Memory B cell (primary cell): ENCODE data around the gene ZNF366.

Experiments used
- ATAC-seq: fragments of 150-1000 bp; cut with Tn5 transposase; 2 replicates; pipeline ENCODE4 v1.10.0; 2021; ENCODE audit warnings: low read depth, mild to moderate bottlenecking, moderate library complexity
- DNase-seq, 2 donors: peaks; one replicate each; pipeline ENCODE4 v3.0.0; 2022; ENCODE audit warnings: low spot score in 2 of 2
- H3K27ac Mint-ChIP-seq: one replicate; pipeline ENCODE4 v1.8.0; 2022; ENCODE audit warnings: mild to moderate bottlenecking, moderate library complexity, mixed read lengths
- H3K27me3 Mint-ChIP-seq: one replicate; pipeline ENCODE4 v1.8.0; 2022; ENCODE audit warnings: mixed read lengths
- H3K36me3 Mint-ChIP-seq: one replicate; pipeline ENCODE4 v1.8.0; 2022; ENCODE audit warnings: mild to moderate bottlenecking, mixed read lengths
- H3K4me1 Mint-ChIP-seq: one replicate; pipeline ENCODE4 v1.8.0; 2022; ENCODE audit warnings: mixed read lengths
- H3K4me3 Mint-ChIP-seq: one replicate; pipeline ENCODE4 v1.8.0; 2022; ENCODE audit warnings: mild to moderate bottlenecking, moderate library complexity, mixed read lengths
- H3K9me3 Mint-ChIP-seq: one replicate; pipeline ENCODE4 v1.8.0; 2022; ENCODE audit warnings: mixed read lengths

ZNF366 gene

GRCh38 chr5:72397836-72398235 lies 109.4 kb downstream of the ZNF366 start:
- H3K36me3 Mint-ChIP-seq: peaks cover 2% of the 10 kb centered on the region
- peaks cover 6% of the 10 kb centered on the region for H3K4me1 Mint-ChIP-seq
- H3K27me3 Mint-ChIP-seq: peaks cover 5% of the 10 kb centered on the region

GRCh38 chr5:72394688-72395087 lies 112.5 kb downstream of the ZNF366 start:
- peaks cover 6% of the 10 kb centered on the region for H3K4me1 Mint-ChIP-seq
- no peak overlapping the region for H3K27ac Mint-ChIP-seq
- H3K27me3 Mint-ChIP-seq: no peaks in the 10 kb centered on the region
- ATAC-seq (peak; percentile 61), DNase-seq (no peak)
- H3K36me3 Mint-ChIP-seq: no peaks in the 10 kb centered on the region
- H3K9me3 Mint-ChIP-seq: no peaks in the 10 kb centered on the region
- H3K4me3 Mint-ChIP-seq: no peak overlapping the region

More at GRCh38 chr5:72397836-72398235, 109.4 kb downstream of the ZNF366 start:
- Mint-ChIP-seq H3K4me3 (no peak overlapping the region), H3K27ac (no peak overlapping the region), H3K9me3 (no peaks in the 10 kb centered on the region)
- DNase-seq (no peak), ATAC-seq (no peak)

GRCh38 chr5:72393052-72393451 lies 114.2 kb downstream of the ZNF366 start:
- Mint-ChIP-seq H3K27me3 (peaks cover 2% of the 10 kb centered on the region), H3K4me3 (no peak overlapping the region), H3K27ac (no peak overlapping the region), H3K9me3 (no peaks in the 10 kb centered on the region), H3K36me3 (no peaks in the 10 kb centered on the region), H3K4me1 (no peaks in the 10 kb centered on the region)
- no peak for ATAC-seq
- no peak for DNase-seq
